Tibial nerve (tissue), 4 donors: ENCODE data around the gene RARRES2. TPM values are rescaled to one million over a fixed set of nuclear protein-coding genes. Genes with fewer than 3 reads are reported as not detected.

Experiments
- DNase-seq, 2 donors: peaks; one replicate each; pipeline ENCODE4 v3.0.0-alpha.2; 2019; ENCODE audit warnings: low spot score in 2 of 2
- H3K27ac ChIP-seq, 4 donors: fragments of 200-600 bp; sonication (generic) in 3 of 4; one replicate each; pipeline ENCODE4 v1.5.1; 2017 to 2019; ENCODE audit warnings: mild to moderate bottlenecking in 1 of 4
- H3K27me3 ChIP-seq, 2 donors: fragments of 200-600 bp; sonication (generic) in 1 of 2; one replicate each; pipeline versions ENCODE4 v1.5.1 to v1.6.0; 2017 to 2019
- H3K36me3 ChIP-seq, 3 donors: fragments of 200-600 bp; sonication (generic); one replicate each; pipeline ENCODE4 v1.5.1; 2018 to 2019
- H3K4me1 ChIP-seq, 4 donors: fragments of 200-600 bp; sonication (generic) in 3 of 4; one replicate each; pipeline ENCODE4 v1.5.1; 2017 to 2019
- H3K4me3 ChIP-seq, 4 donors: fragments of 200-600 bp; sonication (generic) in 3 of 4; one replicate each; pipeline ENCODE4 v1.5.1; 2017 to 2019; ENCODE audit warnings: mild to moderate bottlenecking in 1 of 4, moderate library complexity in 1 of 4
- H3K9me3 ChIP-seq, 4 donors: fragments of 200-600 bp; sonication (generic) in 3 of 4; one replicate each; pipeline ENCODE4 v1.5.1; 2017 to 2019
- CTCF ChIP-seq, 5 experiments: fragments of 200-600 bp in 3 of 5; fragments of 450-650 bp in 2 of 5; sonication (generic) in 3 of 5; IDR thresholded peaks; one replicate each; pipeline ENCODE4 v1.5.1; 2016 to 2019; ENCODE audit warnings: antibody characterized with exemption in 5 of 5, mild to moderate bottlenecking in 3 of 5, moderate library complexity in 2 of 5
- EP300 ChIP-seq, 2 donors: sonication (generic); formaldehyde crosslinking; IDR thresholded peaks; one replicate each; pipeline ENCODE4 v1.6.1; 2017; ENCODE audit warnings: antibody characterized with exemption in 2 of 2, mild to moderate bottlenecking in 1 of 2
- POLR2A ChIP-seq, 2 donors: fragments of 450-650 bp; IDR thresholded peaks; one replicate each; pipeline ENCODE4 v1.6.1; 2017; ENCODE audit warnings: antibody characterized with exemption in 2 of 2, mild to moderate bottlenecking in 2 of 2, moderate library complexity in 2 of 2
- WGBS, 2 donors: methylation state at CpG; one replicate each; pipeline ENCODE4 v1.1.5; 2018; 5-methylcytosine and 5-hydroxymethylcytosine counted together
- total RNA-seq, 4 donors: library from RNA; depleted of rRNA; stranded (reverse); fragments of >200 nt; gene quantifications; one replicate each; pipeline ENCODE4 v1.1.0, GENCODE V29; 2016

Gene RARRES2
- total RNA-seq, 4 donors from 2014 or later: 172 to 382 (median 375) TPM

GRCh38 chr7:150361402-150361801 lies 20.0 kb upstream of the RARRES2 start:
- no peak for TF ChIP-seq CTCF (IDR thresholded peaks at IDR 0.05)
- no peak for TF ChIP-seq POLR2A (IDR thresholded peaks at IDR 0.05)
- no peak for TF ChIP-seq EP300 (IDR thresholded peaks at IDR 0.05)
- no peak overlapping the region for H3K27ac ChIP-seq
- no peak for DNase-seq
- WGBS, 2 donors: 60 to 67% methylated on average over 7 of the region's 7 CpGs
- no peaks in the 10 kb centered on the region for H3K27me3 ChIP-seq
- H3K36me3 ChIP-seq: no peaks in the 10 kb centered on the region
- no peak overlapping the region for H3K4me3 ChIP-seq
- no peaks in the 10 kb centered on the region for H3K9me3 ChIP-seq
- H3K4me1 ChIP-seq: peaks cover 0 to 4% (median 2%) of the 10 kb centered on the region in 4 donors

- 61 to 76% methylated on average over 5 of the region's 5 CpGs for WGBS, 2 donors
Measured at GRCh38 chr7:150360363-150361058, 19.1 kb upstream of the RARRES2 start.

GRCh38 chr7:150359622-150360362 lies 18.4 kb upstream of the RARRES2 start:
- no peak overlapping the region for H3K27ac ChIP-seq
- peaks cover 0 to 4% (median 2%) of the 10 kb centered on the region in 4 donors for H3K4me1 ChIP-seq
- no peaks in the 10 kb centered on the region for H3K36me3 ChIP-seq
- TF ChIP-seq POLR2A (IDR thresholded peaks at IDR 0.05): no peak
- no peak for TF ChIP-seq CTCF (IDR thresholded peaks at IDR 0.05)
- no peak for TF ChIP-seq EP300 (IDR thresholded peaks at IDR 0.05)
- H3K4me3 ChIP-seq: no peak overlapping the region
- H3K9me3 ChIP-seq: no peaks in the 10 kb centered on the region
- H3K27me3 ChIP-seq: no peaks in the 10 kb centered on the region
- no peak for DNase-seq
- WGBS, 2 donors: 93 to 97% methylated on average over 2 of the region's 2 CpGs

More at GRCh38 chr7:150360363-150361058, 19.1 kb upstream of the RARRES2 start:
- TF ChIP-seq POLR2A (IDR thresholded peaks at IDR 0.05) (no peak), CTCF (IDR thresholded peaks at IDR 0.05) (no peak), EP300 (IDR thresholded peaks at IDR 0.05) (no peak)
- Histone ChIP-seq H3K27me3 (no peaks in the 10 kb centered on the region), H3K4me3 (no peak overlapping the region), H3K4me1 (peaks cover 0 to 4% (median 2%) of the 10 kb centered on the region in 4 donors), H3K27ac (no peak overlapping the region), H3K36me3 (no peaks in the 10 kb centered on the region), H3K9me3 (no peaks in the 10 kb centered on the region)
- DNase-seq: no peak

- Histone ChIP-seq H3K9me3 (no peaks in the 10 kb centered on the region), H3K4me3 (no peak overlapping the region), H3K4me1 (peaks cover 0 to 3% (median under 1%) of the 10 kb centered on the region in 4 donors), H3K36me3 (no peaks in the 10 kb centered on the region), H3K27ac (no peak overlapping the region), H3K27me3 (no peaks in the 10 kb centered on the region)
- no peak for DNase-seq
- 79 to 81% methylated on average over 4 of the region's 4 CpGs for WGBS, 2 donors
- TF ChIP-seq CTCF (IDR thresholded peaks at IDR 0.05) (no peak), EP300 (IDR thresholded peaks at IDR 0.05) (no peak), POLR2A (IDR thresholded peaks at IDR 0.05) (no peak)
Measured at GRCh38 chr7:150358988-150359621, 17.7 kb upstream of the RARRES2 start.

DNA sequence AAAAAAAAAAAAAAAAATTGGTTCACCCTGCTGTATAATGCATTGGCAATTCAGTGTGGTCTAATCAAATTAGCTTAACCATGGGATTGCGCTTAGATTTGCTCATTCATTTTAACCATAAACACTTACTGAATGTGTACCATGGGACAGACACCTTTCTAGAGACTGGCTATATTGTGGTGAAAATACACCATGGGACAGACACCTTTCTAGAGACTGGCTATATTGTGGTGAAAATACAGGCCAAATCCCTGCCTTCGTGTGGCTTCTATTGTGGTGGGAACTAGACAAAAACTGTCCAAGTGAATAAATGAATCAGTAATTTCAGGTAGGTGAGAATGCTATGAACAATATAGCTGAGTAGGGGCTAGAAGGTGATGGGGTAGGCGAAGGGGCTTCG lies 17.0 kb upstream of the RARRES2 start:
- no peaks in the 10 kb centered on the region for H3K27me3 ChIP-seq
- no peak for TF ChIP-seq POLR2A (IDR thresholded peaks at IDR 0.05)
- no peak for TF ChIP-seq CTCF (IDR thresholded peaks at IDR 0.05)
- TF ChIP-seq EP300 (IDR thresholded peaks at IDR 0.05): no peak
- no peaks in the 10 kb centered on the region for H3K36me3 ChIP-seq
- peaks cover 0 to 3% (median 0%) of the 10 kb centered on the region in 4 donors for H3K4me1 ChIP-seq
- 92 to 94% methylated on average over 4 of the region's 4 CpGs for WGBS, 2 donors
- H3K4me3 ChIP-seq: no peak overlapping the region
- H3K9me3 ChIP-seq: no peaks in the 10 kb centered on the region
- DNase-seq: no peak
- H3K27ac ChIP-seq: no peak overlapping the region
